GM12878 (cell line): ENCODE data around the gene TYW1B.
"Not testable (repeated sequence)": the region's sequence is repeated elsewhere in the genome, so short reads cannot be mapped to it uniquely, and the experiment has no call there.

Experiments used
- ATF3 ChIP-seq: IDR thresholded peaks from 2 replicates; pipeline ENCODE4 v1.6.1; 2011; ENCODE audit warnings: low read depth, mild to moderate bottlenecking, low read length, moderate library complexity, borderline replicate concordance; ENCODE audit errors: extremely low read depth
- CHD2 ChIP-seq: IDR thresholded peaks from 2 replicates; pipeline ENCODE4 v1.6.1; 2011; ENCODE audit warnings: low read depth, low read length, improper control_type of control experiment, borderline replicate concordance
- CTCF ChIP-seq, 3 experiments: IDR thresholded peaks in 2 of 3; conservative IDR thresholded peaks in 1 of 3; 2 replicates each; pipeline ENCODE4 v1.5.1; 2011; ENCODE audit warnings: low read depth in 3 of 3, low read length in 3 of 3, mild to moderate bottlenecking in 3 of 3, control low read depth in 2 of 3, moderate library complexity in 2 of 3, inconsistent platforms in 1 of 3, mixed read lengths in 1 of 3; ENCODE audit not compliant: control insufficient read depth in 2 of 3, insufficient read depth in 1 of 3; ENCODE audit errors: extremely low read depth in 1 of 3
- JUND ChIP-seq: IDR thresholded peaks from 2 replicates; pipeline ENCODE4 v1.6.1; 2012; ENCODE audit warnings: low read depth, mild to moderate bottlenecking, low read length, improper control_type of control experiment, moderate library complexity
- MYC ChIP-seq: IDR thresholded peaks from 2 replicates; pipeline ENCODE4 v1.6.1; 2011; ENCODE audit warnings: mild to moderate bottlenecking, low read length, moderate library complexity, inconsistent platforms; ENCODE audit not compliant: insufficient read depth, insufficient replicate concordance, insufficient read length, severe bottlenecking
- POLR2AphosphoS2 ChIP-seq: IDR thresholded peaks from 2 replicates; pipeline ENCODE4 v1.6.1; 2011; ENCODE audit warnings: low read depth, mild to moderate bottlenecking, low read length, improper control_type of control experiment, moderate library complexity
- POLR2AphosphoS5 ChIP-seq: IDR thresholded peaks from 2 replicates; pipeline ENCODE4 v1.6.1; 2011; ENCODE audit warnings: mild to moderate bottlenecking, low read length, inconsistent platforms
- RFX5 ChIP-seq: IDR thresholded peaks from 2 replicates; pipeline ENCODE4 v1.6.1; 2011; ENCODE audit warnings: low read depth, low read length, improper control_type of control experiment
- SMARCA5 ChIP-seq: fragments of 450-650 bp; IDR thresholded peaks from 2 replicates; pipeline ENCODE4 v1.6.1; 2017; ENCODE audit warnings: mild to moderate bottlenecking
- WRNIP1 ChIP-seq: IDR thresholded peaks from 2 replicates; pipeline ENCODE4 v1.6.1; 2011; ENCODE audit warnings: low read depth, low read length, improper control_type of control experiment, borderline replicate concordance
- TF ChIP-seq, protein P1 (sequence below): fragments of 450-650 bp; IDR thresholded peaks from 2 replicates; pipeline ENCODE4 v1.6.1; 2018; ENCODE audit warnings: mild to moderate bottlenecking, low read depth, moderate library complexity; ENCODE audit not compliant: partially characterized antibody

GRCh38 chr7:72604771-72605611, 223.0 kb downstream of the TYW1B start:
- TF ChIP-seq ATF3; CHD2; SMARCA5; POLR2AphosphoS2; WRNIP1; MYC; CTCF (IDR thresholded peaks at IDR 0.05 in 2 of 3, conservative IDR thresholded peaks at IDR 0.05 in 1 of 3; ENCODE audit: control insufficient read depth in 2 of 3, extremely low read depth in 1 of 3, insufficient read depth in 1 of 3, low read depth in 3 of 3, low read length in 3 of 3); RFX5; POLR2AphosphoS5; JUND: not testable (repeated sequence)
- TF ChIP-seq, protein P1, sequence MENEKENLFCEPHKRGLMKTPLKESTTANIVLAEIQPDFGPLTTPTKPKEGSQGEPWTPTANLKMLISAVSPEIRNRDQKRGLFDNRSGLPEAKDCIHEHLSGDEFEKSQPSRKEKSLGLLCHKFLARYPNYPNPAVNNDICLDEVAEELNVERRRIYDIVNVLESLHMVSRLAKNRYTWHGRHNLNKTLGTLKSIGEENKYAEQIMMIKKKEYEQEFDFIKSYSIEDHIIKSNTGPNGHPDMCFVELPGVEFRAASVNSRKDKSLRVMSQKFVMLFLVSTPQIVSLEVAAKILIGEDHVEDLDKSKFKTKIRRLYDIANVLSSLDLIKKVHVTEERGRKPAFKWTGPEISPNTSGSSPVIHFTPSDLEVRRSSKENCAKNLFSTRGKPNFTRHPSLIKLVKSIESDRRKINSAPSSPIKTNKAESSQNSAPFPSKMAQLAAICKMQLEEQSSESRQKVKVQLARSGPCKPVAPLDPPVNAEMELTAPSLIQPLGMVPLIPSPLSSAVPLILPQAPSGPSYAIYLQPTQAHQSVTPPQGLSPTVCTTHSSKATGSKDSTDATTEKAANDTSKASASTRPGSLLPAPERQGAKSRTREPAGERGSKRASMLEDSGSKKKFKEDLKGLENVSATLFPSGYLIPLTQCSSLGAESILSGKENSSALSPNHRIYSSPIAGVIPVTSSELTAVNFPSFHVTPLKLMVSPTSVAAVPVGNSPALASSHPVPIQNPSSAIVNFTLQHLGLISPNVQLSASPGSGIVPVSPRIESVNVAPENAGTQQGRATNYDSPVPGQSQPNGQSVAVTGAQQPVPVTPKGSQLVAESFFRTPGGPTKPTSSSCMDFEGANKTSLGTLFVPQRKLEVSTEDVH: not testable (repeated sequence)
